ENCODE data around the gene KCNQ5. TPM values are rescaled to one million over a fixed set of nuclear protein-coding genes. Genes with fewer than 3 reads are reported as not detected.

The KCNQ5 gene
- total and polyA plus RNA-seq, 2 of the 8 experiments (the other 6 are each of a cell fraction or from before 2014, with no cell fraction given): 0.83 to 1.2 TPM

DNA sequence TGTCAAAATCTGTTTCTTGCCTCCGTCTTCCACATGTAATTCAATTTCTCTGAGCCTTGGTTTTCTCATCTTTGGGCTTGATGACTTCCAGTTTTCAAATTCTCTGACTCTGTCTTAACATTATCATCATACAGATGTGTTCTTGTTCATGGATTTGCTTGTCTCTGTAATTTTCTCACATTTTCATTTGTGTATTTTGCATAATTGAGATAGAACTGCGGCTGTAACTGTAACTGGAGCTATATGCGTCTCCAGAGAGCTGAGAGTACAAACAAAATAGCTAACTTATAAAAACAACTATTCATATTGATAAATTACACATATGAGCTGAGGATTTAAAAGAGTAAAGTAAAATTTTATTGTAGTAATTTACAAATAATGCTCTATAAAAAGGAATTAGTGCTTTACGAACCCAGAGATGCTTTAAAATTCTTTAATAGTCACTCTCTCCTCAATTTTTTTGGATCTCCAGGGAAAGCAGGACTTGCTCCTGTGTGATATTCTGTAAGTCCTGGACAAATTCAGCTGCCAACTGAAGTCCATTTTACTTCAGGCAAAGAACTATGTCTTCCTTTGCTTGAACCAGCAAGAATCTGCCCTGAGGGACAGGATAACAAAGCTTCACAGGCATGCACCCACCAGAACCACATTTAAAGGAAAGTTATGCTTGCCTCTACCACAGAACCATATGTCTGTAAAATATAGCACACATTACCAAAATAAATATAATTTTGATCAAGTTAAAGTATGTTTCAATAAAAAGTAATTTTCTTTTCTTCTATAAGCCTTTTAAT is 315.1 kb downstream of the KCNQ5 start:
- no peak overlapping the region for H3K27ac ChIP-seq (ENCODE audit: low read depth, low read length)
- H2BK120ac ChIP-seq (replicated peaks; ENCODE audit: low read depth, low read length): no peak overlapping the region
- no peaks in the 10 kb centered on the region for H3K27me3 ChIP-seq (replicated peaks in 1 of 4; ENCODE audit: control insufficient read depth in 3 of 4, extremely low read depth in 1 of 4, insufficient read depth in 3 of 4, low read length in 3 of 4)
- TF ChIP-seq HDAC6 (IDR thresholded peaks at IDR 0.05; ENCODE audit: low read depth, low read length) (no peak), SIX5 (IDR thresholded peaks at IDR 0.05; ENCODE audit: low read depth, low read length) (no peak), NRF1 (IDR thresholded peaks at IDR 0.05; ENCODE audit: low read depth, low read length) (no peak), RFX5 (IDR thresholded peaks at IDR 0.05; ENCODE audit: borderline replicate concordance, low read depth, low read length) (no peak), CHD2 (IDR thresholded peaks at IDR 0.05; ENCODE audit: low read length) (no peak), EP300 (IDR thresholded peaks at IDR 0.05; ENCODE audit: borderline replicate concordance in 1 of 2, low read depth in 2 of 2, low read length in 2 of 2) (no peak), GABPA (IDR thresholded peaks at IDR 0.05; ENCODE audit: borderline replicate concordance, insufficient read depth, low read length) (no peak), EGR1 (IDR thresholded peaks at IDR 0.05; ENCODE audit: borderline replicate concordance, low read depth, low read length) (no peak)
- TF ChIP-seq, protein P1, sequence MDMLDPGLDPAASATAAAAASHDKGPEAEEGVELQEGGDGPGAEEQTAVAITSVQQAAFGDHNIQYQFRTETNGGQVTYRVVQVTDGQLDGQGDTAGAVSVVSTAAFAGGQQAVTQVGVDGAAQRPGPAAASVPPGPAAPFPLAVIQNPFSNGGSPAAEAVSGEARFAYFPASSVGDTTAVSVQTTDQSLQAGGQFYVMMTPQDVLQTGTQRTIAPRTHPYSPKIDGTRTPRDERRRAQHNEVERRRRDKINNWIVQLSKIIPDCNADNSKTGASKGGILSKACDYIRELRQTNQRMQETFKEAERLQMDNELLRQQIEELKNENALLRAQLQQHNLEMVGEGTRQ (IDR thresholded peaks at IDR 0.05; ENCODE audit: low read length): no peak
- peaks cover 4% of the 10 kb centered on the region; the same call in 1 of the 2 replicates for H3K23me2 ChIP-seq (ENCODE audit: low read depth, low read length)
- DNase-seq (ENCODE audit: low read depth in 1 of 2, low spot score in 2 of 2) (no peak), FAIRE-seq (no peak)
- no peak overlapping the region for H2BK15ac ChIP-seq (ENCODE audit: low read length)
- H3K4me2 ChIP-seq (ENCODE audit: insufficient read depth in 1 of 2, low read depth in 2 of 2, low read length in 2 of 2): no peak overlapping the region
- H3K36me3 ChIP-seq (ENCODE audit: control insufficient read depth in 2 of 4, insufficient read depth in 4 of 4, low read length in 3 of 4): no peaks in the 10 kb centered on the region
- H3K79me1 ChIP-seq (ENCODE audit: low read depth, low read length): no peaks in the 10 kb centered on the region
- H3K23ac ChIP-seq (ENCODE audit: insufficient read length): no peak overlapping the region
- no peak overlapping the region for H2AFZ ChIP-seq (ENCODE audit: low read length)
- POLR2A ChIA-PET (ENCODE audit: partially characterized antibody): no interaction called here
- H3K14ac ChIP-seq (ENCODE audit: insufficient read length): no peak overlapping the region
- no peak overlapping the region for H2AK5ac ChIP-seq (ENCODE audit: low read depth, low read length)
- no peaks in the 10 kb centered on the region for H3K79me2 ChIP-seq (ENCODE audit: control insufficient read depth in 1 of 2, insufficient read depth in 2 of 2, low read length in 2 of 2)
- no peak overlapping the region for H3K4ac ChIP-seq (replicated peaks; ENCODE audit: insufficient read length, low read depth, low read length)
- CTCF ChIA-PET (ENCODE audit: partially characterized antibody): interaction anchor here (0.7 kb wide), 1 partner anchor 172 kb away, joined by 3 read pairs; no protein-coding TSS in a partner anchor
- H3K9me3 ChIP-seq (ENCODE audit: insufficient read depth in 2 of 2, low read depth in 1 of 2, low read length in 1 of 2): no peaks in the 10 kb centered on the region
- H4K5ac ChIP-seq (ENCODE audit: insufficient read length, low read depth, low read length): no peak overlapping the region
- H2BK12ac ChIP-seq (ENCODE audit: low read depth, low read length): no peak overlapping the region
- H3K4me3 ChIP-seq (ENCODE audit: extremely low read depth in 1 of 4, insufficient read depth in 2 of 4, low read depth in 3 of 4, low read length in 4 of 4): no peak overlapping the region
- H2BK20ac ChIP-seq (ENCODE audit: low read length): no peak overlapping the region
- no peaks in the 10 kb centered on the region for H3K4me1 ChIP-seq (replicated peaks in 1 of 4; ENCODE audit: control insufficient read depth in 3 of 4, insufficient read depth in 4 of 4, low read length in 3 of 4)
- no peak overlapping the region for H2BK5ac ChIP-seq (ENCODE audit: low read depth, low read length)
- 90% methylated on average over 4 of the region's 4 CpGs; no CpG with 5 or more reads in 1 of the 2 experiments for WGBS, 2 experiments (ENCODE audit: extremely low coverage in 1 of 2, insufficient coverage in 1 of 2, insufficient read length in 1 of 2, insufficient replicate concordance in 2 of 2, low coverage in 1 of 2, low lambda C conversion rate in 2 of 2, missing lambda C conversion rate in 1 of 2)
- H4K20me1 ChIP-seq (replicated peaks in 1 of 2; ENCODE audit: control insufficient read depth in 1 of 2, insufficient read depth in 2 of 2, low read length in 2 of 2): no peaks in the 10 kb centered on the region
- no peak overlapping the region for H4K8ac ChIP-seq (ENCODE audit: extremely low read depth, insufficient read depth, low read length)
- H3K56ac ChIP-seq (replicated peaks; ENCODE audit: insufficient read length, low read depth, low read length): no peak overlapping the region
- no peak overlapping the region for H3K9ac ChIP-seq (replicated peaks in 1 of 4; ENCODE audit: extremely low read depth in 1 of 4, low read depth in 3 of 4, low read length in 3 of 4)
- no peak overlapping the region for H3K18ac ChIP-seq (ENCODE audit: extremely low read depth, low read length)
- no peak overlapping the region for H4K91ac ChIP-seq (replicated peaks; ENCODE audit: insufficient read length, low read length)

Data from H1 (cell line).